IMR-90 (cell line): ENCODE results near the gene SLC16A9. TPM values are rescaled to one million over a fixed set of nuclear protein-coding genes. Genes with fewer than 3 reads are reported as not detected.

Experiments
- ATAC-seq: fragments of 200-7000 bp; cut with Tn5 transposase; 2 replicates; pipeline ENCODE4 v1.9.1; 2020; ENCODE audit warnings: low read depth, mild to moderate bottlenecking, moderate library complexity
- BruUV-seq: library from RNA; stranded (reverse); fragments of 400-500 nt; replicated peaks from 2 replicates; lab custom pipeline; 2021; lab: Mats Ljungman, UMichigan
- CTCF ChIA-PET: fragments of 300-600 bp; formaldehyde crosslinking; extraction: SDS; loops from one replicate; lab custom pipeline; 2021; ENCODE audit warnings: antibody characterized with exemption; lab: Yijun Ruan, JAX
- POLR2A ChIA-PET: fragments of 300-600 bp; sonication (Branson Sonifier 250); formaldehyde crosslinking; loops from one replicate; lab custom pipeline; 2022; ENCODE audit warnings: antibody characterized with exemption; ENCODE audit not compliant: unreplicated experiment; lab: Charles Lee
- DNase-seq: peaks from one replicate; pipeline ENCODE4 v3.0.0; 2013
- H2AFZ ChIP-seq: replicated peaks from 2 replicates; pipeline ENCODE3; 2013; ENCODE audit warnings: low read length, mild to moderate bottlenecking; ENCODE audit not compliant: poor library complexity
- H2AK5ac ChIP-seq: 2 replicates; pipeline ENCODE4 v1.6.1; 2013; ENCODE audit warnings: low read depth, low read length, inconsistent platforms
- H2AK9ac ChIP-seq: replicated peaks from 2 replicates; pipeline ENCODE3; 2013; ENCODE audit warnings: mild to moderate bottlenecking, low read depth, low read length, moderate library complexity; ENCODE audit not compliant: poor library complexity
- H2BK120ac ChIP-seq: 2 replicates; pipeline ENCODE4 v1.6.1; 2013; ENCODE audit warnings: low read depth, low read length, inconsistent platforms
- H2BK15ac ChIP-seq: 3 replicates; pipeline ENCODE4 v1.6.1; 2013; ENCODE audit warnings: low read depth, low read length, inconsistent platforms
- H2BK20ac ChIP-seq: 2 replicates; pipeline ENCODE4 v1.6.1; 2013; ENCODE audit warnings: low read depth, mild to moderate bottlenecking, inconsistent platforms, low read length, moderate library complexity
- H2BK5ac ChIP-seq: 2 replicates; pipeline ENCODE4 v1.6.1; 2013; ENCODE audit warnings: mild to moderate bottlenecking, low read depth, low read length, inconsistent platforms; ENCODE audit not compliant: poor library complexity, severe bottlenecking
- H3K14ac ChIP-seq: replicated peaks from 2 replicates; pipeline ENCODE4 v1.6.1; 2013; ENCODE audit warnings: low read depth, low read length, inconsistent platforms
- H3K18ac ChIP-seq: 2 replicates; pipeline ENCODE4 v1.6.1; 2013; ENCODE audit warnings: low read depth, low read length, control low read depth
- H3K23ac ChIP-seq: 2 replicates; pipeline ENCODE4 v1.6.1; 2013; ENCODE audit warnings: low read depth, low read length, inconsistent platforms
- H3K27ac ChIP-seq: 2 replicates; pipeline ENCODE4 v1.5.1; 2013; ENCODE audit warnings: mild to moderate bottlenecking, control low read depth, low read length; ENCODE audit not compliant: insufficient read depth
- H3K27me3 ChIP-seq: 2 replicates; pipeline ENCODE4 v1.6.1; 2013; ENCODE audit warnings: low read length; ENCODE audit not compliant: control insufficient read depth, insufficient read depth
- H3K36me3 ChIP-seq: 2 replicates; pipeline ENCODE4 v1.6.1; 2013; ENCODE audit warnings: low read length, mixed read lengths; ENCODE audit not compliant: control insufficient read depth, insufficient read depth
- H3K4ac ChIP-seq: 2 replicates; pipeline ENCODE4 v1.6.1; 2013; ENCODE audit warnings: low read depth, low read length, inconsistent platforms
- H3K4me1 ChIP-seq: 2 replicates; pipeline ENCODE4 v1.6.1; 2013; ENCODE audit warnings: low read length, mixed read lengths; ENCODE audit not compliant: control insufficient read depth, insufficient read depth
- H3K4me2 ChIP-seq: 2 replicates; pipeline ENCODE4 v1.6.1; 2013; ENCODE audit warnings: low read depth, mild to moderate bottlenecking, control low read depth, low read length, moderate library complexity
- H3K4me3 ChIP-seq: 2 replicates; pipeline ENCODE4 v1.5.1; 2013; ENCODE audit warnings: low read depth, mild to moderate bottlenecking, control low read depth, low read length, moderate library complexity; ENCODE audit not compliant: insufficient read depth
- H3K56ac ChIP-seq: 2 replicates; pipeline ENCODE4 v1.6.1; 2013; ENCODE audit warnings: low read length, inconsistent platforms; ENCODE audit not compliant: insufficient read depth; ENCODE audit errors: extremely low read depth
- H3K79me1 ChIP-seq, 2 experiments: 2 replicates each; pipeline ENCODE4 v1.6.1; 2013; ENCODE audit warnings: low read length in 2 of 2, inconsistent platforms in 1 of 2, low read depth in 1 of 2
- H3K9ac ChIP-seq: 2 replicates; pipeline ENCODE4 v1.6.1; 2013; ENCODE audit warnings: low read depth, low read length, control low read depth
- H3K9me1 ChIP-seq: 2 replicates; pipeline ENCODE4 v1.6.1; 2013; ENCODE audit warnings: low read length, inconsistent platforms; ENCODE audit not compliant: insufficient read depth
- H3K9me3 ChIP-seq: 2 replicates; pipeline ENCODE4 v1.6.1; 2013; ENCODE audit warnings: low read length; ENCODE audit not compliant: control insufficient read depth, insufficient read depth
- H4K20me1 ChIP-seq: 2 replicates; pipeline ENCODE4 v1.6.1; 2013; ENCODE audit warnings: low read length, inconsistent platforms; ENCODE audit not compliant: insufficient read depth
- H4K5ac ChIP-seq: 2 replicates; pipeline ENCODE4 v1.6.1; 2013; ENCODE audit warnings: mild to moderate bottlenecking, low read depth, low read length, control low read depth
- H4K8ac ChIP-seq, 2 experiments: 2 replicates each; pipeline ENCODE4 v1.6.1; 2013; ENCODE audit warnings: low read depth in 2 of 2, low read length in 2 of 2, control low read depth in 1 of 2, inconsistent platforms in 1 of 2
- H4K91ac ChIP-seq: 2 replicates; pipeline ENCODE4 v1.6.1; 2013; ENCODE audit warnings: low read depth, low read length, inconsistent platforms; ENCODE audit not compliant: insufficient read depth
- MAFK ChIP-seq: IDR thresholded peaks from 2 replicates; pipeline ENCODE4 v1.6.1; 2012; ENCODE audit warnings: low read depth, low read length, improper control_type of control experiment
- NFE2L2 ChIP-seq: fragments of 150-350 bp; IDR thresholded peaks from 2 replicates; pipeline ENCODE4 v1.6.1; 2016; ENCODE audit warnings: low read depth, mild to moderate bottlenecking, low read length
- POLR2A ChIP-seq: IDR thresholded peaks from 2 replicates; pipeline ENCODE4 v1.6.1; 2012; ENCODE audit warnings: mild to moderate bottlenecking, low read depth, low read length
- WGBS, 2 experiments: methylation state at CpG; one replicate each; pipeline versions ENCODE4 v1.1.5 to v1.1.7; 2013; ENCODE audit warnings: missing lambda C conversion rate in 2 of 2; ENCODE audit not compliant: insufficient read length in 1 of 2; ENCODE audit errors: extremely low coverage in 2 of 2; 5-methylcytosine and 5-hydroxymethylcytosine counted together
- dilution Hi-C: fragments of 300-500 bp; cut with HindIII; formaldehyde crosslinking; loops from one replicate; pipeline ENCODE4 v1.14.3; 2018; ENCODE audit warnings: low sequenced_read_pairs; ENCODE audit not compliant: unreplicated experiment
- in situ Hi-C: fragments of 300-500 bp; cut with MboI; formaldehyde crosslinking; loops from 3 replicates; pipeline ENCODE4 v1.14.3; 2019; ENCODE audit warnings: low sequenced_read_pairs, inconsistent platforms, mixed read lengths
- intact Hi-C: fragments of 100-400 bp; cut with micrococcal nuclease; formaldehyde crosslinking; loops from 2 replicates; pipeline ENCODE4 v1.10.0; 2022
- polyA plus RNA-seq, 3 experiments: library from polyadenylated mRNA; depleted of rRNA; stranded (reverse); fragments of >200 nt; gene quantifications; 2 replicates each; pipeline ENCODE4 v1.2.3, GENCODE V29; 2012; ENCODE audit warnings: low replicate concordance in 1 of 3
- total RNA-seq: library from RNA; depleted of rRNA; stranded (reverse); fragments of >200 nt; gene quantifications from 2 replicates; pipeline ENCODE4 v1.2.3, GENCODE V29; 2012

Gene SLC16A9
- total and polyA plus RNA-seq, 2 of the 4 experiments (the other 2 are of a cell fraction), result 0.18 to 0.26 TPM

- no peak overlapping the region for H2BK15ac ChIP-seq
- H2BK5ac ChIP-seq, result no peak overlapping the region
- dilution Hi-C loops (no loop called here), in situ Hi-C loops (loop anchor here (25.0 kb wide), 3 partner anchors 389 to 789 kb away; no protein-coding TSS in a partner anchor), intact Hi-C loops (no loop called here)
- POLR2A ChIA-PET, result no interaction called here
- no peak overlapping the region for H3K56ac ChIP-seq
- H3K27ac ChIP-seq, result no peak overlapping the region
- H3K4me2 ChIP-seq, result no peak overlapping the region
- no peak for DNase-seq
- H2BK20ac ChIP-seq, result no peak overlapping the region
- H2AFZ ChIP-seq, result no peak overlapping the region
- H3K4ac ChIP-seq, result no peak overlapping the region
- no peak overlapping the region for H4K91ac ChIP-seq
- no peaks in the 10 kb centered on the region; the same call in 1 of the 2 replicates for H3K9me3 ChIP-seq
- H2BK120ac ChIP-seq, result no peak overlapping the region
- H3K18ac ChIP-seq, result no peak overlapping the region
- H3K27me3 ChIP-seq, result no peaks in the 10 kb centered on the region
- BruUV-seq, result no TSS peak
- H4K20me1 ChIP-seq, result no peaks in the 10 kb centered on the region
- ATAC-seq, result no peak
- H3K9me1 ChIP-seq, result no peaks in the 10 kb centered on the region
- no peak overlapping the region for H3K9ac ChIP-seq
- H3K79me1 ChIP-seq, result no peaks in the 10 kb centered on the region
- CTCF ChIA-PET, result interaction anchor here (0.7 kb wide), 1 partner anchor 1068 kb away, joined by 3 read pairs; no protein-coding TSS in a partner anchor
- no peaks in the 10 kb centered on the region for H3K4me1 ChIP-seq
- no peak overlapping the region for H2AK9ac ChIP-seq
- H2AK5ac ChIP-seq, result no peak overlapping the region
- WGBS, 2 experiments, result no CpG with 5 or more reads among the region's 7 CpGs
- no peak overlapping the region for H3K23ac ChIP-seq
- TF ChIP-seq NFE2L2, result peak; percentile 93
- no peak for TF ChIP-seq POLR2A
- TF ChIP-seq MAFK, result peak; percentile 95
- no peaks in the 10 kb centered on the region for H3K36me3 ChIP-seq
- H3K14ac ChIP-seq, result no peak overlapping the region
- no peak overlapping the region for H4K8ac ChIP-seq
- H3K4me3 ChIP-seq, result no peak overlapping the region
- no peak overlapping the region for H4K5ac ChIP-seq
Measured at GRCh38 chr10:59648711-59649201, 60.9 kb downstream of the SLC16A9 start.
